Hepatocyte (in vitro differentiated cells): Measurements from ENCODE around the gene RARB. TPM values are rescaled to one million over a fixed set of nuclear protein-coding genes. Genes with fewer than 3 reads are reported as not detected.

Experiments used
- DNase-seq: peaks from one replicate; pipeline ENCODE4 v3.0.0-alpha.2; 2016; ENCODE audit warnings: low spot score
- H2AFZ ChIP-seq: fragments of 200-600 bp; sonication (generic); 2 replicates; pipeline ENCODE4 v1.6.0; 2016; ENCODE audit warnings: antibody characterized with exemption, mild to moderate bottlenecking
- H3K27ac ChIP-seq: fragments of 200-600 bp; sonication (generic); 2 replicates; pipeline ENCODE4 v1.5.1; 2016; ENCODE audit warnings: mild to moderate bottlenecking
- H3K27me3 ChIP-seq: fragments of 200-600 bp; sonication (generic); 2 replicates; pipeline ENCODE4 v1.6.1; 2016
- H3K36me3 ChIP-seq: fragments of 200-600 bp; sonication (generic); replicated peaks from 2 replicates; pipeline ENCODE4 v1.5.1; 2016; ENCODE audit warnings: low read depth; ENCODE audit not compliant: insufficient read depth
- H3K4me1 ChIP-seq: fragments of 200-600 bp; sonication (generic); 2 replicates; pipeline ENCODE4 v1.5.1; 2016; ENCODE audit warnings: mild to moderate bottlenecking, moderate library complexity; ENCODE audit not compliant: insufficient read depth
- H3K4me2 ChIP-seq: fragments of 200-600 bp; sonication (generic); 2 replicates; pipeline ENCODE4 v1.6.0; 2016
- H3K4me3 ChIP-seq: fragments of 200-600 bp; sonication (generic); 2 replicates; pipeline ENCODE4 v1.5.1; 2016; ENCODE audit warnings: mild to moderate bottlenecking
- H3K79me2 ChIP-seq: fragments of 200-600 bp; sonication (generic); 2 replicates; pipeline ENCODE4 v1.6.0; 2017; ENCODE audit warnings: mild to moderate bottlenecking
- H3K9me2 ChIP-seq: fragments of 200-600 bp; sonication (generic); replicated peaks from 2 replicates; pipeline ENCODE4 v1.6.0; 2017; ENCODE audit warnings: mild to moderate bottlenecking; ENCODE audit not compliant: insufficient read depth
- H3K9me3 ChIP-seq: fragments of 200-600 bp; sonication (generic); 2 replicates; pipeline ENCODE4 v1.5.1; 2016; ENCODE audit warnings: low read depth, mild to moderate bottlenecking
- H4K20me1 ChIP-seq: fragments of 200-600 bp; sonication (generic); 2 replicates; pipeline ENCODE4 v1.6.0; 2016; ENCODE audit warnings: mild to moderate bottlenecking; ENCODE audit not compliant: insufficient read depth, poor library complexity, severe bottlenecking
- EZH2 ChIP-seq: fragments of 200-600 bp; sonication (generic); IDR thresholded peaks from 2 replicates; pipeline ENCODE4 v1.6.1; 2016; ENCODE audit warnings: antibody characterized with exemption, mild to moderate bottlenecking, borderline replicate concordance
- EZH2phosphoT487 ChIP-seq: fragments of 200-600 bp; sonication (generic); IDR thresholded peaks from one replicate; pipeline ENCODE4 v1.6.1; 2018; ENCODE audit warnings: antibody characterized with exemption, mild to moderate bottlenecking, low read depth, moderate library complexity; ENCODE audit not compliant: unreplicated experiment, severe bottlenecking
- WGBS: methylation state at CpG from one replicate; pipeline ENCODE4 v1.1.6; 2016; ENCODE audit warnings: low lambda C conversion rate; ENCODE audit errors: missing lambda C conversion rate; 5-methylcytosine and 5-hydroxymethylcytosine counted together
- polyA plus RNA-seq: library from polyadenylated mRNA; unstranded; fragments of >200 nt; fragmentation: Nextera tagmentation; extraction: Ambion mirVana; gene quantifications from 2 replicates; pipeline ENCODE4 v1.2.1, GENCODE V29; 2016
- total RNA-seq: library from RNA; depleted of rRNA; stranded (reverse); fragments of >200 nt; gene quantifications from 2 replicates; pipeline ENCODE4 v1.2.3, GENCODE V29; 2014
- TF ChIP-seq, protein P1 (sequence below): fragments of 200-600 bp; sonication (generic); IDR thresholded peaks from 2 replicates; pipeline ENCODE4 v1.5.1; 2016; ENCODE audit warnings: antibody characterized with exemption, mild to moderate bottlenecking; ENCODE audit not compliant: poor library complexity

RARB gene
- total and polyA plus RNA-seq, 2 experiments from 2014 or later, result 22.2 to 30.7 TPM

GRCh38 chr3:25463836-25464418 lies 35.9 kb downstream of the RARB start:
- Histone ChIP-seq H3K4me2 (no peak overlapping the region), H3K4me1 (peaks cover 18% of the 10 kb centered on the region), H3K27ac (no peak overlapping the region), H3K9me2 (no peaks in the 10 kb centered on the region), H4K20me1 (no peaks in the 10 kb centered on the region), H3K9me3 (no peaks in the 10 kb centered on the region), H3K27me3 (no peaks in the 10 kb centered on the region), H2AFZ (no peak overlapping the region), H3K79me2 (peaks cover 56% of the 10 kb centered on the region), H3K4me3 (no peak overlapping the region), H3K36me3 (no peaks in the 10 kb centered on the region)
- no peak for DNase-seq
- 83% methylated on average over 3 of the region's 3 CpGs for WGBS
- TF ChIP-seq EZH2phosphoT487 (no peak), EZH2 (no peak)
- TF ChIP-seq, protein P1, sequence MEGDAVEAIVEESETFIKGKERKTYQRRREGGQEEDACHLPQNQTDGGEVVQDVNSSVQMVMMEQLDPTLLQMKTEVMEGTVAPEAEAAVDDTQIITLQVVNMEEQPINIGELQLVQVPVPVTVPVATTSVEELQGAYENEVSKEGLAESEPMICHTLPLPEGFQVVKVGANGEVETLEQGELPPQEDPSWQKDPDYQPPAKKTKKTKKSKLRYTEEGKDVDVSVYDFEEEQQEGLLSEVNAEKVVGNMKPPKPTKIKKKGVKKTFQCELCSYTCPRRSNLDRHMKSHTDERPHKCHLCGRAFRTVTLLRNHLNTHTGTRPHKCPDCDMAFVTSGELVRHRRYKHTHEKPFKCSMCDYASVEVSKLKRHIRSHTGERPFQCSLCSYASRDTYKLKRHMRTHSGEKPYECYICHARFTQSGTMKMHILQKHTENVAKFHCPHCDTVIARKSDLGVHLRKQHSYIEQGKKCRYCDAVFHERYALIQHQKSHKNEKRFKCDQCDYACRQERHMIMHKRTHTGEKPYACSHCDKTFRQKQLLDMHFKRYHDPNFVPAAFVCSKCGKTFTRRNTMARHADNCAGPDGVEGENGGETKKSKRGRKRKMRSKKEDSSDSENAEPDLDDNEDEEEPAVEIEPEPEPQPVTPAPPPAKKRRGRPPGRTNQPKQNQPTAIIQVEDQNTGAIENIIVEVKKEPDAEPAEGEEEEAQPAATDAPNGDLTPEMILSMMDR, result no peak

GRCh38 chr3:25465266-25465860 lies 37.3 kb downstream of the RARB start:
- H3K9me2 ChIP-seq, result no peaks in the 10 kb centered on the region
- WGBS, result 78% methylated on average over 5 of the region's 5 CpGs
- no peak overlapping the region for H3K4me2 ChIP-seq
- H2AFZ ChIP-seq, result no peak overlapping the region
- no peaks in the 10 kb centered on the region for H3K27me3 ChIP-seq
- H3K9me3 ChIP-seq, result no peaks in the 10 kb centered on the region
- peaks cover 42% of the 10 kb centered on the region for H3K79me2 ChIP-seq
- H3K27ac ChIP-seq, result no peak overlapping the region
- no peaks in the 10 kb centered on the region for H4K20me1 ChIP-seq
- TF ChIP-seq EZH2phosphoT487 (no peak), EZH2 (no peak)
- TF ChIP-seq, protein P1, result no peak
- H3K4me1 ChIP-seq, result peaks cover 31% of the 10 kb centered on the region
- DNase-seq, result no peak
- no peak overlapping the region for H3K4me3 ChIP-seq
- H3K36me3 ChIP-seq, result no peaks in the 10 kb centered on the region

- no peak overlapping the region for H3K4me3 ChIP-seq
- peaks cover 38% of the 10 kb centered on the region for H3K79me2 ChIP-seq
- H3K36me3 ChIP-seq, result no peaks in the 10 kb centered on the region
- TF ChIP-seq EZH2 (no peak), EZH2phosphoT487 (no peak)
- TF ChIP-seq, protein P1, result no peak
- no peak overlapping the region for H2AFZ ChIP-seq
- 59% methylated on average over 6 of the region's 6 CpGs for WGBS
- H3K4me2 ChIP-seq, result peak overlapping the region; percentile 55
- peaks cover 55% of the 10 kb centered on the region for H3K4me1 ChIP-seq
- no peaks in the 10 kb centered on the region for H3K9me2 ChIP-seq
- H3K27me3 ChIP-seq, result no peaks in the 10 kb centered on the region
- peak; percentile 33 for DNase-seq
- H3K9me3 ChIP-seq, result no peaks in the 10 kb centered on the region
- H4K20me1 ChIP-seq, result no peaks in the 10 kb centered on the region
- H3K27ac ChIP-seq, result peak overlapping the region; percentile 79
These were observed 40.8 kb downstream of the RARB start for GRCh38 chr3:25468866-25469319.
